Endodermal cell (in vitro differentiated cells): ENCODE results near the gene MDM1. TPM values are rescaled to one million over a fixed set of nuclear protein-coding genes. Genes with fewer than 3 reads are reported as not detected.

Experiments used
- DNase-seq: peaks from one replicate; pipeline ENCODE4 v3.0.0-alpha.2; 2017
- H3K27ac ChIP-seq: 2 replicates; pipeline ENCODE4 v1.5.1; 2013; ENCODE audit warnings: mild to moderate bottlenecking, low read depth, low read length, moderate library complexity
- H3K27me3 ChIP-seq: 2 replicates; pipeline ENCODE4 v1.6.1; 2013; ENCODE audit warnings: mild to moderate bottlenecking, low read length, moderate library complexity; ENCODE audit not compliant: insufficient read depth, control insufficient read depth, poor library complexity, severe bottlenecking
- H3K36me3 ChIP-seq: 2 replicates; pipeline ENCODE4 v1.7.0; 2013; ENCODE audit warnings: mild to moderate bottlenecking, low read length, moderate library complexity; ENCODE audit not compliant: control insufficient read depth, insufficient read depth
- H3K4me1 ChIP-seq: one replicate; pipeline ENCODE4 v1.7.0; 2013; ENCODE audit warnings: low read length; ENCODE audit not compliant: control insufficient read depth, insufficient read depth
- H3K4me3 ChIP-seq: 2 replicates; pipeline ENCODE4 v1.5.1; 2013; ENCODE audit warnings: mild to moderate bottlenecking, low read length, moderate library complexity
- H3K9ac ChIP-seq: 2 replicates; pipeline ENCODE4 v1.6.1; 2013; ENCODE audit warnings: mild to moderate bottlenecking, low read length, moderate library complexity; ENCODE audit not compliant: poor library complexity, severe bottlenecking; ENCODE audit errors: extremely low read depth
- H3K9me3 ChIP-seq: 2 replicates; pipeline ENCODE4 v1.6.1; 2013; ENCODE audit warnings: mild to moderate bottlenecking, low read length, moderate library complexity; ENCODE audit not compliant: control insufficient read depth
- H3K27ac Mint-ChIP-seq: 2 replicates; pipeline ENCODE4 v1.8.0; 2020; ENCODE audit warnings: mixed read lengths
- H3K27me3 Mint-ChIP-seq: 2 replicates; pipeline ENCODE4 v1.8.0; 2021; ENCODE audit warnings: mild to moderate bottlenecking, mixed read lengths; ENCODE audit not compliant: insufficient read depth
- H3K36me3 Mint-ChIP-seq: 2 replicates; pipeline ENCODE4 v1.8.0; 2020; ENCODE audit warnings: low read depth, mixed read lengths
- H3K4me1 Mint-ChIP-seq: 2 replicates; pipeline ENCODE4 v1.8.0; 2020; ENCODE audit warnings: mixed read lengths
- H3K4me3 Mint-ChIP-seq: 2 replicates; pipeline ENCODE4 v1.8.0; 2020; ENCODE audit warnings: mild to moderate bottlenecking, moderate library complexity, mixed read lengths
- H3K9me3 Mint-ChIP-seq: 2 replicates; pipeline ENCODE4 v1.8.0; 2020; ENCODE audit warnings: mild to moderate bottlenecking, mixed read lengths
- CTCF ChIP-seq: fragments of 200-600 bp; sonication (generic); conservative IDR thresholded peaks from 2 replicates; pipeline ENCODE4 v1.5.0; 2021; ENCODE audit warnings: antibody characterized with exemption, mild to moderate bottlenecking
- WGBS, 2 experiments: methylation state at CpG; one replicate each; pipeline versions ENCODE4 v1.1.5 to v1.1.7; 2013; ENCODE audit warnings: missing lambda C conversion rate in 2 of 2, mixed read lengths in 1 of 2; ENCODE audit not compliant: insufficient coverage in 1 of 2, insufficient read length in 1 of 2; 5-methylcytosine and 5-hydroxymethylcytosine counted together
- total RNA-seq, 2 donors: library from RNA; stranded (reverse); fragmentation: NEBNext Ultra II Directional in 1 of 2; extraction: Animal tissue kit (Norgen Biotek cat#: 25700) in 1 of 2; gene quantifications; 2 replicates in 1 of 2; 3 replicates in 1 of 2; pipeline ENCODE4 v1.2.1, GENCODE V29; 2021

MDM1 gene
- total RNA-seq, 2 donors from 2014 or later, result 20.2 to 21.2 TPM

GRCh38 chr12:68287106-68287505, 45.1 kb downstream of the MDM1 start:
- no peak overlapping the region for H3K9ac ChIP-seq
- Mint-ChIP-seq H3K36me3 (no peaks in the 10 kb centered on the region), H3K4me1 (no peaks in the 10 kb centered on the region), H3K27ac (no peak overlapping the region), H3K27me3 (no peaks in the 10 kb centered on the region), H3K9me3 (no peaks in the 10 kb centered on the region), H3K4me3 (no peak overlapping the region)
- no peak overlapping the region for H3K4me3 ChIP-seq
- H3K27me3 ChIP-seq, result no peaks in the 10 kb centered on the region
- H3K36me3 ChIP-seq, result no peaks in the 10 kb centered on the region
- 92 to 100% methylated on average over 4 of the region's 5 CpGs for WGBS, 2 experiments
- no peak for TF ChIP-seq CTCF
- no peak for DNase-seq
- no peaks in the 10 kb centered on the region for H3K4me1 ChIP-seq
- no peak overlapping the region for H3K27ac ChIP-seq
- H3K9me3 ChIP-seq, result no peaks in the 10 kb centered on the region

DNA sequence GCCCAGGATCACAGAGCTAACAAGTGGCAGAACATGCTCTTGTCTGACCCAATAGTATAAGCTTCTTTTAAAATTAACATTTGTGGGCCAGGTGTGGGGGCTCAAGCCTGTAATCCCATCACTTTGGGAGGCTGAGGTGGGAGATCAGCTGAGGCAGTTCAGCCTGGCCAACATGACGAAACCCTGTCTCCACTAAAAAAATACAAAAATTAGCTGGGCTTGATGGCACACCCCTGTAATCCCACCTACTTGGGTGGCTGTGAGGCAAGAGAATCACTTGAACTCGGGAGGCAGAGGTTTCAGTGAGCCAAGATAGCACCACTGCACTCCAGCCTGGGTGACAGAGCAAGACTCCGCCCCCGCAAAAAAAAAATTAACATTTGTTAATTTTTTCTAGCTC, 45.8 kb downstream of the MDM1 start:
- no peak overlapping the region for H3K9ac ChIP-seq
- H3K4me3 Mint-ChIP-seq, result no peak overlapping the region
- no peak overlapping the region for H3K27ac Mint-ChIP-seq
- 87 to 89% methylated on average over 3 to 4 of the region's 4 CpGs for WGBS, 2 experiments
- H3K9me3 Mint-ChIP-seq, result no peaks in the 10 kb centered on the region
- no peaks in the 10 kb centered on the region for H3K36me3 ChIP-seq
- no peak for TF ChIP-seq CTCF
- no peak for DNase-seq
- no peaks in the 10 kb centered on the region for H3K4me1 ChIP-seq
- no peaks in the 10 kb centered on the region for H3K9me3 ChIP-seq
- H3K27me3 ChIP-seq, result no peaks in the 10 kb centered on the region
- no peak overlapping the region for H3K27ac ChIP-seq
- no peaks in the 10 kb centered on the region for H3K27me3 Mint-ChIP-seq
- H3K4me3 ChIP-seq, result no peak overlapping the region
- H3K36me3 Mint-ChIP-seq, result no peaks in the 10 kb centered on the region
- no peaks in the 10 kb centered on the region for H3K4me1 Mint-ChIP-seq

DNA sequence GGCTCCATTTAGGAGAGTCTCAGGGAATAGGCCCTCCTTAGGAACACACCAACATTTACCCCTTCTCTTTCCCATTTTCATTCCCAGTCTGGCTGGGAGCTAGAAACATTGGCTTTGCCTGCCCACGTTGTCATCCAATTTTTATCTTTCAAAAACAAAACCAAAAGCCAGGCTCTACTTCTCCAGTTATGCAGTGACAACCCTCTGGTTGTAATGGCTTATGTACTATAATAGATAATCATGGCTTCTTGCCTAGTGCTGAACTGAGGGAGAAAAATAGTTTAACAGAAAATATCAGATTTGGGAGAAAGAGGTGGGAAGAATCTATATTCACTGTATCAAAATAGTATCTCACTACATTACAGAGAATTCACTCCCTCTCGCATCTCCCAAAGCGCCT, 46.6 kb downstream of the MDM1 start:
- no peaks in the 10 kb centered on the region for H3K9me3 ChIP-seq
- no peak for TF ChIP-seq CTCF
- H3K27me3 ChIP-seq, result no peaks in the 10 kb centered on the region
- H3K9ac ChIP-seq, result no peak overlapping the region
- H3K36me3 ChIP-seq, result no peaks in the 10 kb centered on the region
- no peak for DNase-seq
- H3K4me1 ChIP-seq, result no peaks in the 10 kb centered on the region
- no peak overlapping the region for H3K27ac Mint-ChIP-seq
- no peak overlapping the region for H3K4me3 ChIP-seq
- no peak overlapping the region for H3K27ac ChIP-seq
- no peak overlapping the region for H3K4me3 Mint-ChIP-seq
- no peaks in the 10 kb centered on the region for H3K27me3 Mint-ChIP-seq
- H3K36me3 Mint-ChIP-seq, result no peaks in the 10 kb centered on the region
- 90 to 92% methylated on average over 2 to 3 of the region's 3 CpGs for WGBS, 2 experiments
- no peaks in the 10 kb centered on the region for H3K9me3 Mint-ChIP-seq
- H3K4me1 Mint-ChIP-seq, result no peaks in the 10 kb centered on the region
